Measurements from ENCODE around the gene PTTG1. TPM values are rescaled to one million over a fixed set of nuclear protein-coding genes. Genes with fewer than 3 reads are reported as not detected.

PTTG1 gene
- total and polyA plus RNA-seq, 2 experiments from 2014 or later: 69.8 to 246 TPM

DNA sequence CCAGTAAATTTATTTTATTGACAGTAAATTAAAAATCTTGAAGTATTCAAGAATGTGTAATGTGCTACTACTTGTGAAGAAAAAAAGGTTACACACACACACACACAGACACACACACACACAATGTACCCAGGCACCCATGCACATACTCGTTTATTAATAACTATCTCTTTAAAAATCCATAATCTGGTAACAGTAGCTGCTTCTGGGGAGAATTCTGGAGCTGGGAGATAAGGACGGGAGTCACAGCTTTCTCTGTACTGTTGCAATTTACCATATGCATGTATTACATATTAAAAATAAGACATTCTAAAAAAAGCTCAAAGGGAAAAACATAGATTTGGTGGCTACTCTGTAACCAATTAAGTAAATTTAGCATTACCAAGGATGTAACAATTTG, 43.3 kb upstream of the PTTG1 start:
- Histone ChIP-seq H3K27ac (no peak overlapping the region), H3K4me3 (no peak overlapping the region), H3K27me3 (peaks cover 25% of the 10 kb centered on the region), H3K9me3 (ENCODE audit: low read depth) (no peaks in the 10 kb centered on the region), H3K4me1 (ENCODE audit: low read depth) (no peaks in the 10 kb centered on the region), H3K36me3 (no peaks in the 10 kb centered on the region)
- TF ChIP-seq, protein P1, sequence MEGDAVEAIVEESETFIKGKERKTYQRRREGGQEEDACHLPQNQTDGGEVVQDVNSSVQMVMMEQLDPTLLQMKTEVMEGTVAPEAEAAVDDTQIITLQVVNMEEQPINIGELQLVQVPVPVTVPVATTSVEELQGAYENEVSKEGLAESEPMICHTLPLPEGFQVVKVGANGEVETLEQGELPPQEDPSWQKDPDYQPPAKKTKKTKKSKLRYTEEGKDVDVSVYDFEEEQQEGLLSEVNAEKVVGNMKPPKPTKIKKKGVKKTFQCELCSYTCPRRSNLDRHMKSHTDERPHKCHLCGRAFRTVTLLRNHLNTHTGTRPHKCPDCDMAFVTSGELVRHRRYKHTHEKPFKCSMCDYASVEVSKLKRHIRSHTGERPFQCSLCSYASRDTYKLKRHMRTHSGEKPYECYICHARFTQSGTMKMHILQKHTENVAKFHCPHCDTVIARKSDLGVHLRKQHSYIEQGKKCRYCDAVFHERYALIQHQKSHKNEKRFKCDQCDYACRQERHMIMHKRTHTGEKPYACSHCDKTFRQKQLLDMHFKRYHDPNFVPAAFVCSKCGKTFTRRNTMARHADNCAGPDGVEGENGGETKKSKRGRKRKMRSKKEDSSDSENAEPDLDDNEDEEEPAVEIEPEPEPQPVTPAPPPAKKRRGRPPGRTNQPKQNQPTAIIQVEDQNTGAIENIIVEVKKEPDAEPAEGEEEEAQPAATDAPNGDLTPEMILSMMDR (IDR thresholded peaks at IDR 0.05; ENCODE audit: low read depth, low read length): no peak
- no peak for DNase-seq (ENCODE audit: low read depth in 1 of 2, low spot score in 1 of 2)

DNA sequence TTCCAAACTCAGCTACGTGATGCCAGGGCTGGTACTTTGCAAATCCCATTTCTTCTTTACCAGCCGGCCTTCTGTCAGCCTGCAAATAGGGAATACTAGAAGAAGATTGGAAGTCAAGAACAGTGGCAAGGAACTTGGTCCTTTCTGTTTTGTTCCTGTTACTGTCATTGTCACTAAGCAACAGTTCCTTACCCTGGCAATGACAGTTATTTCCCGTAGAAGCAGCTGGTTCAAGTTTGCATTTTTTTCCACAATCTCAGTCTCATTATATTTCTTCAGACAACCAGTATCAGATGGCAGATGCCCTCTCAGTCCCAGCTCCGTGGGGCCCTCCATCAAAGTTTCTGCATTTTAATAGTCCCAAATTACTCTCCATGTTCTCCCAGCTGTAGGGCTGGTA, 42.1 kb upstream of the PTTG1 start:
- H3K27ac ChIP-seq: no peak overlapping the region
- no peak for DNase-seq (ENCODE audit: low read depth in 1 of 2, low spot score in 1 of 2)

DNA sequence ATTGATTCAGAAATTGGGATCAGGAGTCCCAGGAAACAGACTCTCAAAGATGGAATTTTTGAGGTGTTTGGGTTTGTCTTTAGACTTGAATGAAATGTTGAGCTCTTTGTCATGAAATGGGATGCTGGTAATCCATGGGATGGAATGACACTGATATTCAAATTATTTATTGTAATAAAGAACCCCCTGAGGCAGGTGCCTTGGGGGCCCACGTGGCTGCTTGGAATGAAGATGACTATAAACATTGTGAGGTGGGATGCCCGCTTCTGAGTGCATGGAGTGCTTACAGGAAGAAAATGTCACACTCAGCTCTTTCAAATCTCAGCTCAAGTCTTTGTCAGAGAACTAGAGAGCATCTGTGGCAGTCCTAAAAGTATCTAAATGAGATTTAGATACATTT, 41.6 kb upstream of the PTTG1 start:
- Histone ChIP-seq H3K4me3 (no peak overlapping the region), H3K4me1 (ENCODE audit: low read depth) (no peaks in the 10 kb centered on the region), H3K27me3 (peaks cover 9% of the 10 kb centered on the region), H3K9me3 (ENCODE audit: low read depth) (no peaks in the 10 kb centered on the region), H3K36me3 (no peaks in the 10 kb centered on the region), H3K27ac (no peak overlapping the region)
- TF ChIP-seq, protein P1 (IDR thresholded peaks at IDR 0.05; ENCODE audit: low read depth, low read length): no peak
- DNase-seq (ENCODE audit: low read depth in 1 of 2, low spot score in 1 of 2): no peak

More for the DNA sequence above, 42.1 kb upstream of the PTTG1 start:
- no peaks in the 10 kb centered on the region for H3K4me1 ChIP-seq (ENCODE audit: low read depth)
- TF ChIP-seq, protein P1 (IDR thresholded peaks at IDR 0.05; ENCODE audit: low read depth, low read length): no peak
- peaks cover 14% of the 10 kb centered on the region for H3K27me3 ChIP-seq
- no peaks in the 10 kb centered on the region for H3K9me3 ChIP-seq (ENCODE audit: low read depth)
- H3K36me3 ChIP-seq: no peaks in the 10 kb centered on the region
- no peak overlapping the region for H3K4me3 ChIP-seq

DNA sequence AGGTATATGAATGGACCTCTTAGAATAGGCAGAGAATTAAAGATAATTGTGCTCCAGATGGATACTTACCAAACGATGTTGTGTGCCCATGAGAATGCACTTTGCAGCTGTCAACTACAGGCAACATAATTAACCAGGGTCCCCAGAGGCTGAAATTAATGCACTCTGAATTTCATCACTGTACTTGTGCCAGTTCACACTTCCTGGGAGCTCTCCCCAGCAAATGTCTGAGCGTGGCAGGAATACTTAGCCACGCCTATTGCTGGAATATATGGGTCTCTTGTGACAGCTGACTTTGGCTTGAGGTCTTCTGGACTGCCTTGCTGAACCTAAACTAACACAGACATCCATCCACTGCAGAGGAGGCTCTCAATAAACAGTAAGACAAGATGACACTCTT, 39.3 kb upstream of the PTTG1 start:
- H3K4me1 ChIP-seq (ENCODE audit: low read depth): no peaks in the 10 kb centered on the region
- no peak overlapping the region for H3K4me3 ChIP-seq
- no peak overlapping the region for H3K27ac ChIP-seq
- H3K36me3 ChIP-seq: no peaks in the 10 kb centered on the region
- no peaks in the 10 kb centered on the region for H3K27me3 ChIP-seq
- TF ChIP-seq, protein P1 (IDR thresholded peaks at IDR 0.05; ENCODE audit: low read depth, low read length): no peak
- no peak for DNase-seq (ENCODE audit: low read depth in 1 of 2, low spot score in 1 of 2)
- H3K9me3 ChIP-seq (ENCODE audit: low read depth): no peaks in the 10 kb centered on the region

DNA sequence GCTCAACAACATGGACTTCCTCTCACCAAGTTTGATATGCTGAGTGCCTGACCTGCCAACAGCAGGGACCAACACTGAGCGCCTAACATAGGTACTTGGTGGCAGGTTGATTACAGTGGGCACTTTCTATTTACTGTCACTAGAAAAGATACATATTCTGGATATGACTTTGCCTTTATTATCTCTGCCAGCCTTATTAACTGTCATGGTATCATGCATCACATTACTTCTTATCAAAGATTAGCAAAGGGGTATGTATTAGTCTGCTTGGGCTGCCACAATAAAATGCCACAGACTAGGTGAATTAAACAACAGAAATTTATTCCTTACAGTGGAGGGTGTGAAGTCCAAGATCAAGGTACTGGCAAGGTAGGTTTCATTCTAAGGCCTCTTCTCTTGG, 37.0 kb upstream of the PTTG1 start:
- H3K9me3 ChIP-seq (ENCODE audit: low read depth): no peaks in the 10 kb centered on the region
- no peaks in the 10 kb centered on the region for H3K27me3 ChIP-seq
- no peaks in the 10 kb centered on the region for H3K4me1 ChIP-seq (ENCODE audit: low read depth)
- H3K27ac ChIP-seq: no peak overlapping the region
- no peak for DNase-seq (ENCODE audit: low read depth in 1 of 2, low spot score in 1 of 2)
- TF ChIP-seq, protein P1 (IDR thresholded peaks at IDR 0.05; ENCODE audit: low read depth, low read length): no peak
- no peaks in the 10 kb centered on the region for H3K36me3 ChIP-seq
- H3K4me3 ChIP-seq: no peak overlapping the region

DNA sequence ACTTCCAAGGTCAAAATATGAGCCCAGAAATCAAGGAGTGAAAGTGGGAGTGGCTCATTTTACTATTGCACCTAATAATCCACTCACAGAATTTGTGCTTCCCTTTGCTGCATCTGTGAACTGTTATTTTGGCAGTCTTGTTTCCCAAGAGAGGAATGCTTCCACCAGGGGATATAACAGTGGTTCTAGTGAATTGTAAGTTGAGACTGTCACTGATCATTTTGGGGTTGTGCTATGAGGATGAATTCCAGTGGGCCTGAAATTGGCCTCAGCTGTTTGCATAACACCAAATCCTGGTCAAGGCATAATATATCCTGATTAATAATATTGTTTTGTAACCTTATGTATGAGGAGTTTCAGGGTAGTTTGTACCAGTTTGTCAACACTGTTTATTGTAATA, 36.2 kb upstream of the PTTG1 start:
- Histone ChIP-seq H3K27ac (no peak overlapping the region), H3K36me3 (no peaks in the 10 kb centered on the region), H3K27me3 (no peaks in the 10 kb centered on the region), H3K4me1 (ENCODE audit: low read depth) (no peaks in the 10 kb centered on the region), H3K9me3 (ENCODE audit: low read depth) (no peaks in the 10 kb centered on the region), H3K4me3 (no peak overlapping the region)
- no peak for DNase-seq (ENCODE audit: low read depth in 1 of 2, low spot score in 1 of 2)
- TF ChIP-seq, protein P1 (IDR thresholded peaks at IDR 0.05; ENCODE audit: low read depth, low read length): no peak
